IPS-20b (cell line): ENCODE results near the gene AAGAB.

Source experiments
- H3K27ac ChIP-seq: one replicate; pipeline ENCODE4 v1.5.1; 2013; ENCODE audit warnings: low read length
- H3K27me3 ChIP-seq: 2 replicates; pipeline ENCODE4 v1.6.1; 2013; ENCODE audit warnings: mild to moderate bottlenecking, low read length, inconsistent platforms; ENCODE audit not compliant: insufficient read depth
- H3K36me3 ChIP-seq: 2 replicates; pipeline ENCODE4 v1.6.1; 2013; ENCODE audit warnings: low read depth, mild to moderate bottlenecking, inconsistent platforms, low read length, moderate library complexity; ENCODE audit not compliant: insufficient read depth
- H3K4me1 ChIP-seq: 2 replicates; pipeline ENCODE4 v1.6.1; 2013; ENCODE audit warnings: mild to moderate bottlenecking, control low read depth, inconsistent platforms, low read length, moderate library complexity; ENCODE audit not compliant: insufficient read depth
- H3K4me3 ChIP-seq: 2 replicates; pipeline ENCODE4 v1.5.1; 2013; ENCODE audit warnings: mild to moderate bottlenecking, low read length, inconsistent platforms
- H3K9ac ChIP-seq: 2 replicates; pipeline ENCODE4 v1.6.1; 2013; ENCODE audit warnings: low read depth, mild to moderate bottlenecking, inconsistent platforms, low read length, moderate library complexity
- H3K9me3 ChIP-seq: 2 replicates; pipeline ENCODE4 v1.6.1; 2013; ENCODE audit warnings: mild to moderate bottlenecking, low read depth, low read length, inconsistent platforms; ENCODE audit not compliant: insufficient read depth

Gene AAGAB

DNA sequence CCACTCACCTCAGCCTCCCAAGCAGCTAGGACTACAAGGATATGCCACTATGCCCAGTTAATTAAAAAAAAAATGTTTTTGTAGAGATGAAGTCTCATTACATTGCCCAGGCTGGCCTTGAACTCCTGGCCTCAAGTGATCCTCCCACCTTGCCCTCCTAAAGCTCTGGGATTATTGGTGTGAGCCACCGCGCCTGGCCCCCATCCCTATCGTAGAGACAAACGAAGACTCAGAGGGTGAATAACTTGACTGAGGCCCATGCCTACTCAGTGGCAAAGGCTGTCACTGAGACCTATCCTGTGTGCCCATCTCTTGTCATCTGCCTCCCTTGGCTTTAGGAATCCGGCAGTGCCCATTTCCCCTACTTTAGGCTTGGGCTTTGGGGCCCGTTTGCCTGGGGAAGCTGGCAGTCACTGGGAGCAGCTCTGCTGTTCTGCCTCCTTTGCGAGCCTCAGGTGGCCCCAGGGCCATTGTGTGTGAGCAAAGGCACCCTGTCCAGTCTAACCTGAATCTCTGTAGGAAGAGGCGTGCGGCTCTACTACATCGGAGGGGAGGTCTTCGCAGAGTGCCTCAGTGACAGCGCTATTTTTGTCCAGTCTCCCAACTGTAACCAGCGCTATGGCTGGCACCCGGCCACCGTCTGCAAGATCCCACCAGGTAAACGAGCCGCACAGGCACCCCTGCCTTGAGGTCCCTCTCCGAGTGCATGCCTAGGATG is 70.1 kb downstream of the AAGAB start:
- H3K36me3 ChIP-seq: peaks cover 8% of the 10 kb centered on the region
- no peaks in the 10 kb centered on the region for H3K4me1 ChIP-seq
- no peak overlapping the region for H3K27ac ChIP-seq
- no peak overlapping the region for H3K9ac ChIP-seq
- no peaks in the 10 kb centered on the region for H3K9me3 ChIP-seq
- no peak overlapping the region for H3K4me3 ChIP-seq
- no peaks in the 10 kb centered on the region for H3K27me3 ChIP-seq

DNA sequence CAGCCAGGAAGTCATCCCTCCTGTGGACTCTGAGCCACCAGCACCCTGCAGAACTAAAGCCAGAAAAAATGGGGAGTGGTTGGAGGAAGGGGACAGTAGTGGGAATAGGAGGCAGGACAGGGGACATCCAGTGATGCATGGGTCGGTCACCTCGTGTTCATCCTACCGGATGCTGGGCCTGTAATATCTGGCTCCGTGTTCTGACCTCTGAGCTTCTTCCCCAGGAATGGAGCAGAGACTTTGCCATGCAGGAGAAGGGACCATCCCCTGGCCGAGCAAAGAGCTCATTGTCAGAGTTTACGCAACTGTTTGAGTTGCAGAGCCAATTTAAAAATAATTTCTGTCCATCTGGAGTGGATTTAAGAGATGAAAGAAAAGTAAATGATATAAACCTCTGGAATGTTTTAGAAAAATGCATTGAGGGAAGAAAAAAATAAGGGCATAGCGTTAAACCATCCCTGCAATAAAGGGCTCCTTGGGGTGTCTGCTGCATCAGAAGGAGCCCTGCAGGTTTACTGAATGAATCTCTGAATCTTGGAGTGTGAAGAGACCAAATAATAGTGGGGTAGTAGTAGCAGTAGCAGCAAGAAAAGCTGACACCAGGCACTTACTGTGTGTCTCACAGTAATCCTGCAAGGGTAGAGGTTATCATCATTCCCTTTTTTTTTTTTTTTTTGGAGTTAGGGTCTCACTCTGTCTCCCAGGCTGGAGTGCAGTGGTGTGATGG is 70.9 kb downstream of the AAGAB start:
- peaks cover under 1% of the 10 kb centered on the region for H3K36me3 ChIP-seq
- no peak overlapping the region for H3K9ac ChIP-seq
- no peak overlapping the region for H3K27ac ChIP-seq
- no peaks in the 10 kb centered on the region for H3K27me3 ChIP-seq
- H3K9me3 ChIP-seq: no peaks in the 10 kb centered on the region
- no peak overlapping the region for H3K4me3 ChIP-seq
- no peaks in the 10 kb centered on the region for H3K4me1 ChIP-seq

DNA sequence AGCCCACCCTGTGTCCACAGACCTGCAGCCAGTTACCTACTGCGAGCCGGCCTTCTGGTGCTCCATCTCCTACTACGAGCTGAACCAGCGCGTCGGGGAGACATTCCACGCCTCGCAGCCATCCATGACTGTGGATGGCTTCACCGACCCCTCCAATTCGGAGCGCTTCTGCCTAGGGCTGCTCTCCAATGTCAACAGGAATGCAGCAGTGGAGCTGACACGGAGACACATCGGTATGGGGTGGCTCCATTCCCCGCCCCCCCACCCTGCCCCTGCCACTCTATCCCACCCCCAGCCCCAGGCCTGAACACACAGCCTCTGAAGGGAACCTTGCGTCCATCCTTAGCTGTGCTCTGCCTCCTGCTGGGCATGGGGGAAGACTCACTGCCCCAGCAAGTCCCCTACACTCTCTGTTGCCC is 73.2 kb downstream of the AAGAB start:
- H3K36me3 ChIP-seq: no peaks in the 10 kb centered on the region

DNA sequence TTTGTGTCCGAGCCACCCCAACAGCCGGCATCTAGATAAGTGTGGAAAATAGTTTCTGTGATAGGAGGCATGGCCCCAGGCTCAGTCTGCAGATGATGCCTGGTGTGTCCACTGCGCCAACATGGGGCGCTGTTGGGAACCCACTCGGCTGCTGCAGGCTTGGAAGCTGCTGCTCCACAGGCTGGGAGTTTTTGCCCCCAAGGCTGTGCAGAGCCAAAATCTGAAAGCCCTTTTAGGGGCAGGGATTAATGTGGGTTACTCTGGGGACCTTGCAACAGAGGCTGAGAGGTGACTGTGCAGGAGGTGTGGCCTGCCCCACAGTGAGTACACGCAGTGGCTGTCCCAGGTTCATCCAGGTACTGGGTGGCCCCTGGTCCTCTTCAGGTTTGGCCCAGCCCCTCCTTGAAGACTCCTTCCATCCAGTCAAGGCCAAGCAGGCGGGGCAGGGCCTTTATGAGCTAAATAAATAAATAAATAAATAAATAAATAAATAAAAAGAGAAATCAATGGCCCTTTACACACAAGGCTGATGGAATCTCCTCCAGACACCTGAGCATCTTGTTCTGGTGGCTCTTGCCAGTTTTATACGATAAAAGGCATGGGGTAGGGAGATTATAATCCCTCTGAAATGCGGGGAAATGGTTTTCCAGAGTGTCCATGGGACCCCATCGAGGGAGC is 73.8 kb downstream of the AAGAB start:
- Histone ChIP-seq H3K27ac (no peak overlapping the region), H3K4me1 (peaks cover 8% of the 10 kb centered on the region; the same call in 1 of the 2 replicates), H3K4me3 (no peak overlapping the region), H3K36me3 (no peaks in the 10 kb centered on the region), H3K27me3 (no peaks in the 10 kb centered on the region), H3K9me3 (no peaks in the 10 kb centered on the region), H3K9ac (no peak overlapping the region)

More for the DNA sequence above, 73.2 kb downstream of the AAGAB start:
- Histone ChIP-seq H3K27me3 (no peaks in the 10 kb centered on the region), H3K9me3 (no peaks in the 10 kb centered on the region), H3K4me1 (peaks cover 7% of the 10 kb centered on the region; the same call in 1 of the 2 replicates), H3K27ac (no peak overlapping the region), H3K4me3 (no peak overlapping the region), H3K9ac (no peak overlapping the region)

DNA sequence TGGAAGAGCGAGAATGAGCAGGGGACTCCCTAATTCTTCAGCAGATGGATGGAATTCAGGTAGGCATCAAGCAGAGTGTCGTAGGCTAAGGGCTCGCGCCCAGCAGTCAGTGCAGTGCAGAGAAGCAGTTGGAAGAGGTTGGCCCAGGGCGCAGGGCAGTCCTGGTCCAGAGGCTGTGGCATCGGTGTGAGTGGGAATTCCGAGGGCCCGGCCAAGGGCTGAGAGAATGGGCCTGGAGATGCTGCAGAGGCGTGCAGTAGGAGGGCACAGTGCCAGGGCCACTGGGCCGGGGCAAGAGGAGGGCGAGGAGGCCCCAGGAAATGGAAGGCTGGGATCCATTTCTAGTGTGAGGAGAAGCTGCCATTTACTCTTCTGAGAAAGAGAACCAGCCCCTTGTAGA is 74.4 kb downstream of the AAGAB start:
- Histone ChIP-seq H3K36me3 (no peaks in the 10 kb centered on the region), H3K4me3 (no peak overlapping the region), H3K27ac (no peak overlapping the region), H3K27me3 (no peaks in the 10 kb centered on the region), H3K9me3 (no peaks in the 10 kb centered on the region), H3K4me1 (peaks cover 12% of the 10 kb centered on the region), H3K9ac (no peak overlapping the region)

GRCh38 chr15:67179411-67179995 is 75.0 kb downstream of the AAGAB start:
- H3K4me1 ChIP-seq: peaks cover 12% of the 10 kb centered on the region
- no peak overlapping the region for H3K9ac ChIP-seq
- no peak overlapping the region for H3K27ac ChIP-seq
- H3K9me3 ChIP-seq: no peaks in the 10 kb centered on the region
- H3K4me3 ChIP-seq: no peak overlapping the region
- H3K27me3 ChIP-seq: no peaks in the 10 kb centered on the region
- no peaks in the 10 kb centered on the region for H3K36me3 ChIP-seq

GRCh38 chr15:67178569-67179210 is 75.8 kb downstream of the AAGAB start:
- peaks cover 12% of the 10 kb centered on the region for H3K4me1 ChIP-seq
- H3K27me3 ChIP-seq: no peaks in the 10 kb centered on the region
- no peak overlapping the region for H3K9ac ChIP-seq
- H3K4me3 ChIP-seq: no peak overlapping the region
- no peaks in the 10 kb centered on the region for H3K9me3 ChIP-seq
- no peaks in the 10 kb centered on the region for H3K36me3 ChIP-seq
- no peak overlapping the region for H3K27ac ChIP-seq

- Histone ChIP-seq H3K27me3 (no peaks in the 10 kb centered on the region), H3K36me3 (no peaks in the 10 kb centered on the region), H3K27ac (no peak overlapping the region), H3K9me3 (no peaks in the 10 kb centered on the region), H3K9ac (no peak overlapping the region), H3K4me1 (peaks cover 12% of the 10 kb centered on the region), H3K4me3 (no peak overlapping the region)
Observed at GRCh38 chr15:67177752-67178151, 76.7 kb downstream of the AAGAB start.

- Histone ChIP-seq H3K27ac (no peak overlapping the region), H3K4me1 (peaks cover 12% of the 10 kb centered on the region), H3K4me3 (no peak overlapping the region), H3K36me3 (peaks cover 4% of the 10 kb centered on the region; the same call in 1 of the 2 replicates), H3K9ac (no peak overlapping the region; the same call in 1 of the 2 replicates), H3K27me3 (no peaks in the 10 kb centered on the region), H3K9me3 (no peaks in the 10 kb centered on the region)
Observed at GRCh38 chr15:67176195-67176971, 78.1 kb downstream of the AAGAB start.

- Histone ChIP-seq H3K9ac (no peak overlapping the region), H3K4me1 (peaks cover 12% of the 10 kb centered on the region), H3K36me3 (peaks cover 4% of the 10 kb centered on the region; the same call in 1 of the 2 replicates)
Observed at GRCh38 chr15:67175643-67176071, 78.8 kb downstream of the AAGAB start.

More at GRCh38 chr15:67175643-67176071, 78.8 kb downstream of the AAGAB start:
- no peak overlapping the region for H3K27ac ChIP-seq
- no peaks in the 10 kb centered on the region for H3K9me3 ChIP-seq
- no peak overlapping the region for H3K4me3 ChIP-seq
- H3K27me3 ChIP-seq: no peaks in the 10 kb centered on the region
